Measurements from ENCODE around the gene PSME3. TPM values are rescaled to one million over a fixed set of nuclear protein-coding genes. Genes with fewer than 3 reads are reported as not detected.

Gene PSME3
- total and polyA plus RNA-seq, 2 of the 13 experiments (the other 11 are each of a cell fraction or from before 2014, with no cell fraction given): 66.3 to 135 TPM

DNA sequence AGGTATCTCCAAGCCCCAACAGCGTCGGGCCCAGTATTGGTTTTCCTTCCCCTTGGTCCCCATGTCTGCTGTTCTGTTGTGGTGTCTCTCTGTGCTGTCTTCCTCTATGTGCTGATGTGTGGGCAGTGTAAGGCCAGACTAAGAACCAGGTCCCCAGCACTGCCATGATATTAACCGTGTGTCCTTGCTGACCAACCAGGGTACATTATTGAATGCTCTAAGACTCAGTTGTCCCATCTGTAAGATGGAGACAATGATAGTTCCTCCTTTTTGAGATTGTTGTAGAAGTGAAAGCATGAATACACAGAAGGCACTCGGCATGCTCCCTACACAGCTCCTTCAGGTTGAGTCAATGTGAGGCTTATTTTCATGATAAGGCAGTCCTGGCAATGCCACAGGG, 38.5 kb downstream of the PSME3 start:
- H3K4me3 ChIP-seq (replicated peaks in 1 of 3; ENCODE audit: insufficient read depth in 1 of 3, low read depth in 2 of 3, low read length in 3 of 3): no peak overlapping the region
- ATAC-seq: no peak
- DNase-seq (ENCODE audit: low spot score): no peak
- no TSS peak for BruUV-seq (replicated peaks)
- no peak overlapping the region for H3K9ac ChIP-seq (ENCODE audit: insufficient read depth, low read depth, low read length)
- peak overlapping the region; percentile 5 for H3K27ac ChIP-seq (ENCODE audit: extremely low read length, insufficient read depth, low read length)
- no peak overlapping the region for H2AFZ ChIP-seq (ENCODE audit: low read length)
- H3K4me1 ChIP-seq (ENCODE audit: insufficient read depth, low read length): peaks cover 60% of the 10 kb centered on the region
- no peaks in the 10 kb centered on the region for H3K79me2 ChIP-seq (ENCODE audit: insufficient read depth, low read length)
- POLR2A ChIA-PET: no interaction called here
- H3K9me3 ChIP-seq (ENCODE audit: low read length): peaks cover 9% of the 10 kb centered on the region
- no peaks in the 10 kb centered on the region for H3K27me3 ChIP-seq (ENCODE audit: control insufficient read depth in 1 of 2, insufficient read depth in 2 of 2, low read length in 2 of 2)
- in situ Hi-C loops (cut with HindIII; ENCODE audit: extremely low pct_ligation_motif_present, low pct_unique_long_range_greater_than_20kb) (no loop called here), intact Hi-C loops (cut with micrococcal nuclease; ENCODE audit: unreplicated experiment) (no loop called here)
- H3K36me3 ChIP-seq (replicated peaks in 1 of 2; ENCODE audit: control insufficient read depth in 1 of 2, insufficient read depth in 2 of 2, low read length in 2 of 2): no peaks in the 10 kb centered on the region
- no peaks in the 10 kb centered on the region for H4K20me1 ChIP-seq (ENCODE audit: insufficient read depth, low read length)
- 97% methylated on average over 4 of the region's 4 CpGs for WGBS (ENCODE audit: low lambda C conversion rate)
- CTCF ChIA-PET (ENCODE audit: low intra/inter-chr PET ratio, low total read pairs): no interaction called here
- H3K4me2 ChIP-seq (ENCODE audit: low read depth, low read length): peak overlapping the region; percentile 23; the same call in 1 of the 2 replicates
- FAIRE-seq: no peak
- TF ChIP-seq ZNF572 (CRISPR knock-in tag; IDR thresholded peaks at IDR 0.05) (0 out of 2 replicates have a peak, but pooled peaks have one; percentile 68), ZNF629 (CRISPR knock-in tag; conservative IDR thresholded peaks at IDR 0.05) (peak; percentile 74; the same call in 1 of the 2 replicates), ZNF782 (CRISPR knock-in tag; IDR thresholded peaks at IDR 0.05; ENCODE audit: borderline replicate concordance) (peak; percentile 18; the same call in 1 of the 2 replicates), MTF2 (CRISPR knock-in tag; IDR thresholded peaks at IDR 0.05; ENCODE audit: borderline replicate concordance) (no peak), GLI4 (CRISPR knock-in tag; IDR thresholded peaks at IDR 0.05; ENCODE audit: borderline replicate concordance) (0 out of 2 replicates have a peak, but pooled peaks have one; percentile 33), MBD4 (IDR thresholded peaks at IDR 0.05; ENCODE audit: borderline replicate concordance, low read length) (no peak), MAFG (CRISPR knock-in tag; IDR thresholded peaks at IDR 0.05) (no peak)
- TF ChIP-seq, protein P1, sequence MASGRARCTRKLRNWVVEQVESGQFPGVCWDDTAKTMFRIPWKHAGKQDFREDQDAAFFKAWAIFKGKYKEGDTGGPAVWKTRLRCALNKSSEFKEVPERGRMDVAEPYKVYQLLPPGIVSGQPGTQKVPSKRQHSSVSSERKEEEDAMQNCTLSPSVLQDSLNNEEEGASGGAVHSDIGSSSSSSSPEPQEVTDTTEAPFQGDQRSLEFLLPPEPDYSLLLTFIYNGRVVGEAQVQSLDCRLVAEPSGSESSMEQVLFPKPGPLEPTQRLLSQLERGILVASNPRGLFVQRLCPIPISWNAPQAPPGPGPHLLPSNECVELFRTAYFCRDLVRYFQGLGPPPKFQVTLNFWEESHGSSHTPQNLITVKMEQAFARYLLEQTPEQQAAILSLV (CRISPR knock-in tag; IDR thresholded peaks at IDR 0.05; ENCODE audit: borderline replicate concordance): no peak

Data from HepG2 (cell line).